WTC11 (cell line): ENCODE data around the gene VGF. TPM values are rescaled to one million over a fixed set of nuclear protein-coding genes. Genes with fewer than 3 reads are reported as not detected.
A peak's percentile ranks its signal among the peaks of the same experiment; 100 is the strongest.

Source experiments
- CBFB ChIP-seq: sonication (generic); formaldehyde crosslinking; IDR thresholded peaks from 2 replicates; pipeline ENCODE4 v1.8.1; 2022; ENCODE audit warnings: mild to moderate bottlenecking, low read depth, missing genetic modification reagents
- GTF2I ChIP-seq: fragments of 250-450 bp; sonication (Bioruptor Pico); conservative IDR thresholded peaks from 2 replicates; pipeline ENCODE4 v1.4.0; 2021; ENCODE audit warnings: mild to moderate bottlenecking
- OVOL2 ChIP-seq: fragments of 250-450 bp; sonication (Bioruptor Pico); IDR thresholded peaks from 2 replicates; pipeline ENCODE4 v1.9.0; 2021; ENCODE audit warnings: mild to moderate bottlenecking, borderline replicate concordance
- SMAD3 ChIP-seq: sonication (generic); formaldehyde crosslinking; IDR thresholded peaks from 2 replicates; pipeline ENCODE4 v1.8.0; 2022; ENCODE audit warnings: missing genetic modification reagents, mild to moderate bottlenecking, borderline replicate concordance
- SOX15 ChIP-seq: fragments of 250-450 bp; sonication (Bioruptor Pico); IDR thresholded peaks from 2 replicates; pipeline ENCODE4 v1.9.0; 2021; ENCODE audit warnings: mild to moderate bottlenecking
- SP1 ChIP-seq: sonication (generic); formaldehyde crosslinking; conservative IDR thresholded peaks from 2 replicates; pipeline ENCODE4 v1.8.1; 2022; ENCODE audit warnings: missing genetic modification reagents
- TEAD4 ChIP-seq: sonication (generic); formaldehyde crosslinking; IDR thresholded peaks from 2 replicates; pipeline ENCODE4 v1.8.0; 2022; ENCODE audit warnings: mild to moderate bottlenecking, missing genetic modification reagents
- ZNF263 ChIP-seq: sonication (generic); formaldehyde crosslinking; IDR thresholded peaks from 2 replicates; pipeline ENCODE4 v1.8.1; 2022; ENCODE audit warnings: low read depth, mild to moderate bottlenecking, moderate library complexity, missing genetic modification reagents
- ZNF396 ChIP-seq: fragments of 250-450 bp; sonication (Bioruptor Pico); IDR thresholded peaks from 2 replicates; pipeline ENCODE4 v1.8.0; 2021; ENCODE audit warnings: mild to moderate bottlenecking, moderate library complexity, borderline replicate concordance
- ZNF423 ChIP-seq: fragments of 250-450 bp; sonication (Bioruptor Pico); IDR thresholded peaks from 2 replicates; pipeline ENCODE4 v2.1.2; 2022; ENCODE audit warnings: mild to moderate bottlenecking, moderate library complexity
- total RNA-seq: library from RNA; stranded (reverse); gene quantifications from 3 replicates; pipeline ENCODE4 v1.2.3, GENCODE V29; 2021
- TF ChIP-seq, protein P1 (sequence below): sonication (generic); formaldehyde crosslinking; IDR thresholded peaks from 2 replicates; pipeline ENCODE4 v1.8.0; 2023; ENCODE audit warnings: missing genetic modification reagents, mild to moderate bottlenecking, borderline replicate concordance
- TF ChIP-seq, protein P2 (sequence below): fragments of 250-450 bp; sonication (Bioruptor Pico); IDR thresholded peaks from 2 replicates; pipeline ENCODE4 v1.9.0; 2021; ENCODE audit warnings: mild to moderate bottlenecking
- TF ChIP-seq, protein P3 (sequence below): fragments of 250-450 bp; sonication (Bioruptor Pico); IDR thresholded peaks from 2 replicates; pipeline ENCODE4 v1.9.0; 2021; ENCODE audit warnings: mild to moderate bottlenecking
- TF ChIP-seq, protein P4 (sequence below): fragments of 250-450 bp; sonication (Bioruptor Pico); IDR thresholded peaks from 2 replicates; pipeline ENCODE4 v2.1.2; 2022; ENCODE audit warnings: mild to moderate bottlenecking, moderate library complexity
- TF ChIP-seq, protein P5 (sequence below): sonication (generic); formaldehyde crosslinking; conservative IDR thresholded peaks from 2 replicates; pipeline ENCODE4 v1.8.1; 2023; ENCODE audit warnings: mild to moderate bottlenecking, low read depth, missing genetic modification reagents, moderate library complexity
- TF ChIP-seq, protein P6 (sequence below): sonication (generic); formaldehyde crosslinking; IDR thresholded peaks from 2 replicates; pipeline ENCODE4 v1.8.1; 2022; ENCODE audit warnings: missing genetic modification reagents, borderline replicate concordance
- TF ChIP-seq, protein P7 (sequence below): sonication (generic); formaldehyde crosslinking; IDR thresholded peaks from 2 replicates; pipeline ENCODE4 v1.8.1; 2022; ENCODE audit warnings: low read depth, missing genetic modification reagents, borderline replicate concordance
- TF ChIP-seq, protein P8 (sequence below): fragments of 200-600 bp; IDR thresholded peaks from 2 replicates; pipeline ENCODE4 v1.8.0; 2022; ENCODE audit warnings: antibody characterized with exemption

VGF gene
- total RNA-seq, 1 experiment from 2014 or later = 5.2 TPM

DNA sequence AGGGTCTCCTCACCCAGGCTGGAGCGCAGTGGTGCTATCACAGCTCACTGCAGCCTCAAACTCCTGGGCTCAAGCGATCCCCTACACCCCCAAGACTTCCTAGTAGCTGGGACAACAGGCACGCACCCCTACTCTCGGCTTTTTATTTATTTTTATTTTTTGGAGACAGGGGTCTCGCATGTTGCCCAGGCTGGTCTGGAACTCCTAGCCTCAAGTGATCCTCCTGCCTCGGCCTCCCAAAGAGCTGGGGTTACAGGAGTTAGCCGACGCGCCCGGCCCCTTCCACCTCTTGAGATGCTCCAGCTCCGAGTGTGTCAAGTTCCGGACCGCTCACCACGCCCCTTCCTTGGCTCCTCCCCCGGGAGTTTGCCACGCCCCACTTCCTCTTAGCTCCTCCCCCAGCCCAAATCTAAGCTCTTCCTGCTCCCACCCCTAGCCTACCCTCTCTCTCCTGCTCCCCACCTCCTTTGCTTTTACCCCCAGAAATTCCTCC is 8.4 kb upstream of the VGF start (continued):
- TF ChIP-seq, protein P1, sequence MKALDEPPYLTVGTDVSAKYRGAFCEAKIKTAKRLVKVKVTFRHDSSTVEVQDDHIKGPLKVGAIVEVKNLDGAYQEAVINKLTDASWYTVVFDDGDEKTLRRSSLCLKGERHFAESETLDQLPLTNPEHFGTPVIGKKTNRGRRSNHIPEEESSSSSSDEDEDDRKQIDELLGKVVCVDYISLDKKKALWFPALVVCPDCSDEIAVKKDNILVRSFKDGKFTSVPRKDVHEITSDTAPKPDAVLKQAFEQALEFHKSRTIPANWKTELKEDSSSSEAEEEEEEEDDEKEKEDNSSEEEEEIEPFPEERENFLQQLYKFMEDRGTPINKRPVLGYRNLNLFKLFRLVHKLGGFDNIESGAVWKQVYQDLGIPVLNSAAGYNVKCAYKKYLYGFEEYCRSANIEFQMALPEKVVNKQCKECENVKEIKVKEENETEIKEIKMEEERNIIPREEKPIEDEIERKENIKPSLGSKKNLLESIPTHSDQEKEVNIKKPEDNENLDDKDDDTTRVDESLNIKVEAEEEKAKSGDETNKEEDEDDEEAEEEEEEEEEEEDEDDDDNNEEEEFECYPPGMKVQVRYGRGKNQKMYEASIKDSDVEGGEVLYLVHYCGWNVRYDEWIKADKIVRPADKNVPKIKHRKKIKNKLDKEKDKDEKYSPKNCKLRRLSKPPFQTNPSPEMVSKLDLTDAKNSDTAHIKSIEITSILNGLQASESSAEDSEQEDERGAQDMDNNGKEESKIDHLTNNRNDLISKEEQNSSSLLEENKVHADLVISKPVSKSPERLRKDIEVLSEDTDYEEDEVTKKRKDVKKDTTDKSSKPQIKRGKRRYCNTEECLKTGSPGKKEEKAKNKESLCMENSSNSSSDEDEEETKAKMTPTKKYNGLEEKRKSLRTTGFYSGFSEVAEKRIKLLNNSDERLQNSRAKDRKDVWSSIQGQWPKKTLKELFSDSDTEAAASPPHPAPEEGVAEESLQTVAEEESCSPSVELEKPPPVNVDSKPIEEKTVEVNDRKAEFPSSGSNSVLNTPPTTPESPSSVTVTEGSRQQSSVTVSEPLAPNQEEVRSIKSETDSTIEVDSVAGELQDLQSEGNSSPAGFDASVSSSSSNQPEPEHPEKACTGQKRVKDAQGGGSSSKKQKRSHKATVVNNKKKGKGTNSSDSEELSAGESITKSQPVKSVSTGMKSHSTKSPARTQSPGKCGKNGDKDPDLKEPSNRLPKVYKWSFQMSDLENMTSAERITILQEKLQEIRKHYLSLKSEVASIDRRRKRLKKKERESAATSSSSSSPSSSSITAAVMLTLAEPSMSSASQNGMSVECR = no peak
- TF ChIP-seq SMAD3 = no peak
- TF ChIP-seq ZNF396 = no peak
- peak; percentile 89 for TF ChIP-seq GTF2I (CRISPR knock-in tag)
- TF ChIP-seq, protein P2, sequence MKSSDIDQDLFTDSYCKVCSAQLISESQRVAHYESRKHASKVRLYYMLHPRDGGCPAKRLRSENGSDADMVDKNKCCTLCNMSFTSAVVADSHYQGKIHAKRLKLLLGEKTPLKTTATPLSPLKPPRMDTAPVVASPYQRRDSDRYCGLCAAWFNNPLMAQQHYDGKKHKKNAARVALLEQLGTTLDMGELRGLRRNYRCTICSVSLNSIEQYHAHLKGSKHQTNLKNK = no peak
- no peak for TF ChIP-seq CBFB (CRISPR knock-in tag)
- no peak for TF ChIP-seq TEAD4 (CRISPR knock-in tag)
- TF ChIP-seq, protein P3, sequence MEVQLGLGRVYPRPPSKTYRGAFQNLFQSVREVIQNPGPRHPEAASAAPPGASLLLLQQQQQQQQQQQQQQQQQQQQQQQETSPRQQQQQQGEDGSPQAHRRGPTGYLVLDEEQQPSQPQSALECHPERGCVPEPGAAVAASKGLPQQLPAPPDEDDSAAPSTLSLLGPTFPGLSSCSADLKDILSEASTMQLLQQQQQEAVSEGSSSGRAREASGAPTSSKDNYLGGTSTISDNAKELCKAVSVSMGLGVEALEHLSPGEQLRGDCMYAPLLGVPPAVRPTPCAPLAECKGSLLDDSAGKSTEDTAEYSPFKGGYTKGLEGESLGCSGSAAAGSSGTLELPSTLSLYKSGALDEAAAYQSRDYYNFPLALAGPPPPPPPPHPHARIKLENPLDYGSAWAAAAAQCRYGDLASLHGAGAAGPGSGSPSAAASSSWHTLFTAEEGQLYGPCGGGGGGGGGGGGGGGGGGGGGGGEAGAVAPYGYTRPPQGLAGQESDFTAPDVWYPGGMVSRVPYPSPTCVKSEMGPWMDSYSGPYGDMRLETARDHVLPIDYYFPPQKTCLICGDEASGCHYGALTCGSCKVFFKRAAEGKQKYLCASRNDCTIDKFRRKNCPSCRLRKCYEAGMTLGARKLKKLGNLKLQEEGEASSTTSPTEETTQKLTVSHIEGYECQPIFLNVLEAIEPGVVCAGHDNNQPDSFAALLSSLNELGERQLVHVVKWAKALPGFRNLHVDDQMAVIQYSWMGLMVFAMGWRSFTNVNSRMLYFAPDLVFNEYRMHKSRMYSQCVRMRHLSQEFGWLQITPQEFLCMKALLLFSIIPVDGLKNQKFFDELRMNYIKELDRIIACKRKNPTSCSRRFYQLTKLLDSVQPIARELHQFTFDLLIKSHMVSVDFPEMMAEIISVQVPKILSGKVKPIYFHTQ = no peak
- TF ChIP-seq, protein P4, sequence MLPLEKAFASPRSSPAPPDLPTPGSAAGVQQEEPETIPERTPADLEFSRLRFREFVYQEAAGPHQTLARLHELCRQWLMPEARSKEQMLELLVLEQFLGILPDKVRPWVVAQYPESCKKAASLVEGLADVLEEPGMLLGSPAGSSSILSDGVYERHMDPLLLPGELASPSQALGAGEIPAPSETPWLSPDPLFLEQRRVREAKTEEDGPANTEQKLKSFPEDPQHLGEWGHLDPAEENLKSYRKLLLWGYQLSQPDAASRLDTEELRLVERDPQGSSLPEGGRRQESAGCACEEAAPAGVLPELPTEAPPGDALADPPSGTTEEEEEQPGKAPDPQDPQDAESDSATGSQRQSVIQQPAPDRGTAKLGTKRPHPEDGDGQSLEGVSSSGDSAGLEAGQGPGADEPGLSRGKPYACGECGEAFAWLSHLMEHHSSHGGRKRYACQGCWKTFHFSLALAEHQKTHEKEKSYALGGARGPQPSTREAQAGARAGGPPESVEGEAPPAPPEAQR (CRISPR knock-in tag) = no peak
- TF ChIP-seq, protein P5, sequence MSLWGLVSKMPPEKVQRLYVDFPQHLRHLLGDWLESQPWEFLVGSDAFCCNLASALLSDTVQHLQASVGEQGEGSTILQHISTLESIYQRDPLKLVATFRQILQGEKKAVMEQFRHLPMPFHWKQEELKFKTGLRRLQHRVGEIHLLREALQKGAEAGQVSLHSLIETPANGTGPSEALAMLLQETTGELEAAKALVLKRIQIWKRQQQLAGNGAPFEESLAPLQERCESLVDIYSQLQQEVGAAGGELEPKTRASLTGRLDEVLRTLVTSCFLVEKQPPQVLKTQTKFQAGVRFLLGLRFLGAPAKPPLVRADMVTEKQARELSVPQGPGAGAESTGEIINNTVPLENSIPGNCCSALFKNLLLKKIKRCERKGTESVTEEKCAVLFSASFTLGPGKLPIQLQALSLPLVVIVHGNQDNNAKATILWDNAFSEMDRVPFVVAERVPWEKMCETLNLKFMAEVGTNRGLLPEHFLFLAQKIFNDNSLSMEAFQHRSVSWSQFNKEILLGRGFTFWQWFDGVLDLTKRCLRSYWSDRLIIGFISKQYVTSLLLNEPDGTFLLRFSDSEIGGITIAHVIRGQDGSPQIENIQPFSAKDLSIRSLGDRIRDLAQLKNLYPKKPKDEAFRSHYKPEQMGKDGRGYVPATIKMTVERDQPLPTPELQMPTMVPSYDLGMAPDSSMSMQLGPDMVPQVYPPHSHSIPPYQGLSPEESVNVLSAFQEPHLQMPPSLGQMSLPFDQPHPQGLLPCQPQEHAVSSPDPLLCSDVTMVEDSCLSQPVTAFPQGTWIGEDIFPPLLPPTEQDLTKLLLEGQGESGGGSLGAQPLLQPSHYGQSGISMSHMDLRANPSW = no peak
- no peak for TF ChIP-seq SOX15 (CRISPR knock-in tag)
- TF ChIP-seq, protein P6, sequence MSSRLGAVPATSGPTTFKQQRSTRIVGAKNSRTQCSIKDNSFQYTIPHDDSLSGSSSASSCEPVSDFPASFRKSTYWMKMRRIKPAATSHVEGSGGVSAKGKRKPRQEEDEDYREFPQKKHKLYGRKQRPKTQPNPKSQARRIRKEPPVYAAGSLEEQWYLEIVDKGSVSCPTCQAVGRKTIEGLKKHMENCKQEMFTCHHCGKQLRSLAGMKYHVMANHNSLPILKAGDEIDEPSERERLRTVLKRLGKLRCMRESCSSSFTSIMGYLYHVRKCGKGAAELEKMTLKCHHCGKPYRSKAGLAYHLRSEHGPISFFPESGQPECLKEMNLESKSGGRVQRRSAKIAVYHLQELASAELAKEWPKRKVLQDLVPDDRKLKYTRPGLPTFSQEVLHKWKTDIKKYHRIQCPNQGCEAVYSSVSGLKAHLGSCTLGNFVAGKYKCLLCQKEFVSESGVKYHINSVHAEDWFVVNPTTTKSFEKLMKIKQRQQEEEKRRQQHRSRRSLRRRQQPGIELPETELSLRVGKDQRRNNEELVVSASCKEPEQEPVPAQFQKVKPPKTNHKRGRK = no peak
- no peak for TF ChIP-seq ZNF423 (CRISPR knock-in tag)
- no peak for TF ChIP-seq ZNF263
- no peak for TF ChIP-seq OVOL2 (CRISPR knock-in tag)
- TF ChIP-seq SP1 (CRISPR knock-in tag) = peak; percentile 34; the same call in 1 of the 2 replicates
- TF ChIP-seq, protein P7, sequence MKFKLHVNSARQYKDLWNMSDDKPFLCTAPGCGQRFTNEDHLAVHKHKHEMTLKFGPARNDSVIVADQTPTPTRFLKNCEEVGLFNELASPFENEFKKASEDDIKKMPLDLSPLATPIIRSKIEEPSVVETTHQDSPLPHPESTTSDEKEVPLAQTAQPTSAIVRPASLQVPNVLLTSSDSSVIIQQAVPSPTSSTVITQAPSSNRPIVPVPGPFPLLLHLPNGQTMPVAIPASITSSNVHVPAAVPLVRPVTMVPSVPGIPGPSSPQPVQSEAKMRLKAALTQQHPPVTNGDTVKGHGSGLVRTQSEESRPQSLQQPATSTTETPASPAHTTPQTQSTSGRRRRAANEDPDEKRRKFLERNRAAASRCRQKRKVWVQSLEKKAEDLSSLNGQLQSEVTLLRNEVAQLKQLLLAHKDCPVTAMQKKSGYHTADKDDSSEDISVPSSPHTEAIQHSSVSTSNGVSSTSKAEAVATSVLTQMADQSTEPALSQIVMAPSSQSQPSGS = no peak
- TF ChIP-seq, protein P8, sequence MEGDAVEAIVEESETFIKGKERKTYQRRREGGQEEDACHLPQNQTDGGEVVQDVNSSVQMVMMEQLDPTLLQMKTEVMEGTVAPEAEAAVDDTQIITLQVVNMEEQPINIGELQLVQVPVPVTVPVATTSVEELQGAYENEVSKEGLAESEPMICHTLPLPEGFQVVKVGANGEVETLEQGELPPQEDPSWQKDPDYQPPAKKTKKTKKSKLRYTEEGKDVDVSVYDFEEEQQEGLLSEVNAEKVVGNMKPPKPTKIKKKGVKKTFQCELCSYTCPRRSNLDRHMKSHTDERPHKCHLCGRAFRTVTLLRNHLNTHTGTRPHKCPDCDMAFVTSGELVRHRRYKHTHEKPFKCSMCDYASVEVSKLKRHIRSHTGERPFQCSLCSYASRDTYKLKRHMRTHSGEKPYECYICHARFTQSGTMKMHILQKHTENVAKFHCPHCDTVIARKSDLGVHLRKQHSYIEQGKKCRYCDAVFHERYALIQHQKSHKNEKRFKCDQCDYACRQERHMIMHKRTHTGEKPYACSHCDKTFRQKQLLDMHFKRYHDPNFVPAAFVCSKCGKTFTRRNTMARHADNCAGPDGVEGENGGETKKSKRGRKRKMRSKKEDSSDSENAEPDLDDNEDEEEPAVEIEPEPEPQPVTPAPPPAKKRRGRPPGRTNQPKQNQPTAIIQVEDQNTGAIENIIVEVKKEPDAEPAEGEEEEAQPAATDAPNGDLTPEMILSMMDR = no peak
- TF ChIP-seq, all 79 proteins: peak for 4
